Activated CD4-positive, alpha-beta T cell treated with anti-CD3 and anti-CD28 coated beads for 1 hour (primary cell): ENCODE measurements around the gene SMARCD3.
A peak's percentile ranks its signal among the peaks of the same experiment; 100 is the strongest.

Experiments
- DNase-seq: peaks from one replicate; pipeline ENCODE4 v3.0.0-alpha.2; 2020

The SMARCD3 gene

DNA sequence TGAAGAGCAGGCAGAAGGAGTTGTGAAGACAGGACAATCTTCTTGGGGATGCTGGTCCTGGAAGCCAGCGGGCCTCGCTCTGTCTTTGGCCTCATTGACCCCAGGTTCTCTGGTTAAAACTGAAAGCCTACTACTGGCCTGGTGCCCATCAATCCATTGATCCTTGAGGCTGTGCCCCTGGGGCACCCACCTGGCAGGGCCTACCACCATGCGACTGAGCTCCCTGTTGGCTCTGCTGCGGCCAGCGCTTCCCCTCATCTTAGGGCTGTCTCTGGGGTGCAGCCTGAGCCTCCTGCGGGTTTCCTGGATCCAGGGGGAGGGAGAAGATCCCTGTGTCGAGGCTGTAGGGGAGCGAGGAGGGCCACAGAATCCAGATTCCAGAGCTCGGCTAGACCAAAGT, 14.7 kb downstream of the SMARCD3 start:
- DNase-seq: no peak

DNA sequence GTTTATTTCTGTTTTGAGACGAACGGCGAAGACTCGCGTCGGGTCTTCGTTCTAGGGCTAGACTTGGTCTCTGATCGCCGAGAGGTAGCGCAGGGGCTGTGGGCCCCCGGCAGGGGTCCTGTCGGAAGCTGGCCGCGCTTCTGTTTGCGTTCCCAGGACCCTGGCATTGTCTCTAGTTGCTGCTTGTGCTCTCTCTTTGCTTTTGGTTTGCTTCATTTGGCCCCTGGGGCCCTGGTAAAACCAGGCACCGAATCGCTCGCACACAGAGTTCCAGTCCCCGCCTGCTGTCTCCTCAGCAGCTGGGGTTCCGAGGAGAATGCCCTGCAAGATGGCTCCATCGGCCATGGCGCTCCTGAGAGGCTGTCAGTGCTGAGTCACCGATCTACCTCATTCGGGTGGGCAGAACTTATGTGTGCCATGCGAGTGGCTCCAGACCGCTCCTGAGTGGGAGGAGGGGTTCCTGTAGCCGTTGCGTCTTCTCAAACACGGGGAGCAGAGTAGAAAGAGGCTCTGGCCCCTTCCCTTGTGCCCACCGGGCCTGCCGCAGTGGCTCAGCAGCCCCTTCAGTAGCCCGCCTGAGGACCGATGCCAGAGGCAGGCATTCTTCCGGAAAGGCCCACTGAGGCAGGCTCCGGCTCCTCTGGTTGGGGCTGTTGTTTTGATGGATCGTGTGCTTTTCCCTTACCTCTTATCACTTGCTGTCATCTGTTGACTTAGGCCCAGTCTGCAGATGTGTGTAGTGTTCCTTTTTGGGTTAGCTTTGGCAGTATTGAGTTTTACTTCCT, 15.4 kb downstream of the SMARCD3 start:
- peak; percentile 57 for DNase-seq

DNA sequence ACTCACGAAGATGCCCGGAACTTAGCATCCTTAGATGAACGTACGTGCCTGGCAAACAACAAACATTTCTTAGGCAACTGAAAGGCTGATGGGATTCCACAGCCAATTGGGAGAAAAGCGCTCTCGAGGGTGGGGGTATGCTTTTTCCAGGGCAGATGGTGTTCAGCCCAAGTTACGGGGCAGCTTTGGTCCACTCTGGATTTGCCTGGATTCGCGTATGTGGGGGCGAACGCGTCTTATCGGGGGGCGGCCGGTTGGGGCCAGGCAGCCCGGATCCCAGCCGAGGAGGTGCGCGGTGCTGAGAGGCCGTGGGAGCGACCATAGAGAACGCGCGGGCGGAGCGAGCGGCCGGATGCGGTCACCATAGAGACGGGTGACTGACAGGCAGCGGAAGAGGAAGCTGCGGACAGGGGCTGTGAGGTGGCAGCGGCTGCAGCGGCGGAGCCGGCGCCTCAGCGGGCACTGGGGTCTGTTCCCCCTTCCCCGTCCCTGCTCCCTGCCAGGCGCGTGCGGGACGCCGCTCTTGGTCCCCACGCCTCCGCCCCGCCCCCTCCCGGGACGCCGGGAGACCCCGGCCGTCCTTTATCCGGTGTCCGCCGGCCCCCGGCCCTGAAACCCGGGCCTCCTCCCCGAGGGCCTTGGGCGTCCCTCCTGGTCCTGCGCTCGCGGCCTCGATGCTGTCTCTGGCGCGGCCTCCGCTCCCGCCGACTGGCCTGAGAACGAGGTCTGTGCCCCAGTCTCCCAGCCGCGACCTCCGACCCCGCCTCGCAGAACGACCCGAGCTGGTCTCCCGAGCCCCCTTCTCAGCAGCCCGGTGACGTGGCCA, 16.2 kb downstream of the SMARCD3 start, which contains the start of gene CHPF2:
Gene CHPF2 (plus strand): TSS at position 393 of the 826 bp plus-strand sequence. CDS start 1,529 bp downstream, outside the sequence.
- peak; percentile 82 for DNase-seq

DNA sequence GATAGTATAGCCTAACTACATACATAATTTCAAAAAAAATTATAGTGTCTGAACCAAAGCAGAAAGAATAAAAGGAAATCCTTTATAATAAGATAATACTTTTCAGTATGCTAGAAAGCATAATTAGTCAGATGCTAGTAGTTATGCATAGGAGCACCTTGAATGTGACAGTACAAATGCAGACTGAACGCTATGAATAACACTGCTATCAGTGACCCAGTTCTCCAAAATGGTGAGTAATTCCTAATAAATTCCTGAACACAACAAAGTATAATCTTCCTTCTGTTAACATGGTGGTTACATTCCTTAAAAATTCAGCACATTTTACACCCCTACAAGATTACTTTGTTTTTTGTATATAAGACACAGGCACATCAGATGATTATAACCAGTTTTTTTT, 17.4 kb downstream of the SMARCD3 start:
- DNase-seq: no peak

DNA sequence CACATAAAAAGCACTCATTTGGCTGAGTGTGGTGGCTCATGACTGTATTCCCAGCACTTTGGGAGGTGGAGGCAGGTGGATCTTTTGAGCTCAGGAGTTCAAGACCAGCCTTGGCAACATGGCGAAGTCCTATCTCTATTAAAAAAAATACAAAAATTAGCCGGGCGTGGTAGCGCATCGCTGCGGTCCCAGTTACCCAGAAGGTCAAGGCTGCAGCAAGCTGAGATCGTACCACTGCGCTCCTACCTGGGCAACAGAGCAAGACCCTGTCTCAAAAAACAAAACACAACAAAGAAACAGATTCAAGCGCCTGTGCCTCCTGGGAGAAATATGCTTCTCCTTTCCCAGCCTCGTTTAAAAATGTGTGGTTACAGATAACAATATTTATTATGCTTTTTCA, 19.2 kb downstream of the SMARCD3 start:
- DNase-seq: no peak

DNA sequence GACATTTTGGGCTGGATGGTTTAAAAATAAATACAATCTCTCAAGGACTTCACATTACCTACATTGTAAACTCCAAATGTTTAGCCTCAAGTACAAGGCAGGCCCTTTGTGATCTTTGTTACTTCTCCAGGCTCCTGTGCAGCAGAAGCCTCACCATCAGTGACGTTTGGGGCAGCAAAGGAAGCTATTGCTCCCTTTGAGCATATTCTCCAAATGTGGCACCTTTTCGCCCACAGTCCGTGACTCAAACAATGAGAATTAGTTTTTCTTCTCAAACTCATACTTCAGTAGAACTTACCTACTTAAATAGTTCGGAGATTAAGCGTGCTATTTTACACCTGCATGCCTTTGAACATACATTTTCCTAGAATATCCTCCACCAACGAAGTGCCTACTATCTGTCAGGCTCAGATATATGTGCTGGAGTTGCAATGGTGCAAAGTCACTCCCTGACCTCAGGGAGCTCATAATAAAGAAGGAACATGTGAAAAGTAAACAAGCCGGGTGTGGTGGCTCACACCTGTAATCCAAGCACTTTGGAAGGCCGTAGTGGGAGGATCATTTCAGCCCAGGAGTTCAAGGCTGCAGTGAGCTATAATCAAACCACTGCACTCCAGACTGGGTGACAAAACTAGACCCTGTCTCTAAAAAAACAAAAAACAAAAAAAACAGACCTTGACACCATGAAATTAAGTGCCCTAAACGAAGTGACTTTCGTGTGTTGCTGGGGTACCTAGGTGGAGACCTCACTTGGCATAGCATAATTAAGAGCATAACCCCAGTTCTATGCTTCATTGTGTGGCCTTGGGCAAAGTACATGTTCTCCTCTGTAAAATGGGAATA, 20.2 kb downstream of the SMARCD3 start:
- DNase-seq: no peak

DNA sequence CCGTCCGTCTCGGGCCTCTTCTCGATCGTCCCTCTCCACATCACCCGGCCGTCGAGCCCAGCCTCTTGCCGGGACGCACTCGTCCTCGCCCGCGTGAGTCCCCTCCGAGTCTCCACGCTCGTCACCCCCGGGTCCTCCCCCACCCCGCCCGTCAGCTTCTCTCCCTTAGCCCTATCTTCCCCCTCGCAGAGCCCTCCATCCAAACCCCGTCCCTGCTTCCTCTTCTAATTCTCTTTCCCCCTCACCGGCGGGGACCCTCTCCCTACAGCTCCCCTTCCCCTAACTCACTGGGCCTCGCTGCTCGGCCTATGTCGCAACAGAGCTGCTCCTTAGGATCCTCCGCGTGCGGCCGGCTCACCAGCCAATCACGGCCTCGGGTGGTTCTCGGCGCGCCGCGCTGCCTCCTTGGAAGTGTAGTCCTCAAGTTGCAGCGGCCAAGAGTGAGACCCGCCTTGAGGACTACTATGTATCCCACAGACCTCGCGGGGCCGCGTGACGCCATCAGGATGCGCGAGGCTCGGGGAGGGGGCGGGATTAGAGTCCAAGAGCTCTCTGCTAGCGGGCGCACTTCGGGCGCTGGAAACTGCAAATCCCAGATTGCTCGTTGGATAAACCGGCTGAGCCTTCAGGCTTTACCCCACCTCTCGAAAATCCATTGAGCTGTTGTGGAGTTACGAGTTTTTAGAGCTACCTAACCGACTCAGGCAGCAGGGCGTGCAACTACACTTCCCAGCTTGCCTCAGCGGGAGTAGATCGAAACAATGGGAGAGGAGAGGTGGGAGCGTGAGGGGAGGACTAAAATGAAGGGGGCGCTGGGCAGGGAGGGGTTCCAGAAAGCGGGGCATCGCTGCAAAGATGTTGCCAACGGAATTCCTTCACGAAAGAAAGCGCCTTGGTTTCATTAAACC, 21.4 kb downstream of the SMARCD3 start, which contains the start of gene ABCF2:
Gene ABCF2 (minus strand): TSS at position 331 of the 908 bp plus-strand sequence. CDS start 747 bp downstream, outside the sequence.
- peak; percentile 97 for DNase-seq

DNA sequence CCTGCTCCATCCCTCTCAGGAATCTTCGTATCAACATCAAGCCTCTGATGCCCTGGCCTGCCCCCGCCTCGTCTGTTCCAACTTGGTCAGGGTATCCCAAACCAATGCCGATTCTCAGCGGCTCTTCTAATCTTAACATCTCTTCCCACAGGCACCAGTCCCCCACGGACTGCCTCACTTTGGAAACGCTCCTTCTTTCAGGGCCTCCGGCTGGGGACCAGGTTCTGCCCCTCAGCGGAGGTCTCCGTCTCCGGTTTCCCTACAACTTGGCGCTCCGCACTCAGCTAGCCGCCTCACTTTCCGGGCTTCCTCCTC, 22.0 kb downstream of the SMARCD3 start:
- DNase-seq: no peak

DNA sequence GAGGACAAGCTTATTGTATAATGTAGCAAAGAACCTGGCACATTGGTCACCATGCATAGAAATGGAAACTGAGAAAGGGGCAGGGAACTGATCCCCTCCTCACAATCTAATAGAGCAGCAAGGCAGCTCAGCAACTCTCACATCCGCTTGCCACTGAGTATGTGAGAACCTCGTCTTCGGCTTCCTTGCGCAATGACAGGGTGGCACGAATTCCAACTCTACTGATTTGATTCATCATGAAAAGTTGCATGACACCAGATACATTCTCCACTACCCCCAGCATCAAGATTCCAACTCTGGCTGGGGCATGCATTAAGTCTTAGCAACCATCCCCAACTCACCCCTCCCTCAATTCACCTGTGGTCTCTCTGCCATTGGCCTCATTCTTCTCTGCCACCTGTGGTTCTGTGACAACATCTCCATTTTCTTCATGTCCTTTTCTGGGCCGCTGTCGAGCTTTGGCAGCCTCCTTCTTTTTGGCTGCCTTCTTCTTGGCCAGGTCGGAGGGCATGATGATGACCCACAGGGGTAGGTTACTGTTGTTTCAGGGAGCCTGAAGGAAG, 22.5 kb downstream of the SMARCD3 start:
- no peak for DNase-seq

DNA sequence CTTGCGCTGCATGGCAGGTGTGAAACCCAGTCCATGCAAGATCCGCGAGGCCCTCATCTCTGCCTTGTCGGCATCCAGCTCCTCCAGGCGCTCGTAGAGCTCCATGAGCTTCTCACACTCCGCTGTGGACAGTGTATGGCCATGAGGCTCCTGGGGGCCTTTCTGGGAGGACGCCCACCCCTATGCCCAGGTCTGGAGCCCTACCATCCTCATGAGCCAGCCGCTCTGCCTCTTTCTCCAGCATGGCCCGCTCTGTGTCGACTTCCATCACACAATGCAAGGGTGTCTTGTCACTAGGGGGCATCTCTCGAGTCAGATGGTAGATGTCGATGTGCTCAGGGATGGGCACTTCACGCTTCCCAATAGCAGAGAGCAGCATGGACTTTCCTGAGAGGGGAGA, 24.8 kb downstream of the SMARCD3 start:
- DNase-seq: no peak

DNA sequence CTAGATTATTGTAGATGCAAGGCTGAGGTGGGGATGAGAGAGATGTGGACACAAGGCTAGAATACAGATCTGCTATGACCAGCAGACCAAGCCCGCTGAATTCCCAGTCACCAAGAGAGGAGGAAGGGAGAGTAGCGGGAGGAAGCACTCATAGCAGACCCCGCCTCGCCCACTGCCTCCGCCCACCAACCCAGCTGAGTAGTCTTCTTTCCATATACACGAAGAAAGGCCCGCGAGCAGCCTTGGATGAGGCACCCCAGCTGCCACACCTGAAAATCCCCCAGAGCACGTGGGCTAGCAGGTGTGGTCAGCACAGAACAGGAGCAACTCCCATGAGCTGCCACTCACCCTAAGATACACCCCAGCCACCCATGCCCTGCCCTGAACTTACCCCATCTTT, 30.3 kb downstream of the SMARCD3 start:
- no peak for DNase-seq

DNA sequence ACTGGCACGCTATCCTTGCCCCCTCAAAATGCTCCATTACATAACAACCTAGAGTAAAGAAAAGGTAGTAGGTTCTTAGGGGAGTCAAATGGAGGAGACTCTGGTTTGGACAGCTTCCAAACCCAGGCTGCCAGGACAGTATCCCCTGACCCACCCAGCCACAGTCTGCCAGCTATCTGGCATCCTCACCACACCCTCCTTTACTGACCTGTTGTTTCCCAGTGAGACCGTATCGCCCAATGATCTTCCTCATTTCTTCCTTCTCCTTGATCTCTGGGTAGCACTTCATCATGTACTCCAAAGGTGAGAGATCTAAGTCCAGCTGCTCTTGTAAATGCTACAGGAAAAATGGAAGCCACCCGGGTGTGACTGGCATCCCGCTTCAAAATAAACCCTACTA, 33.1 kb downstream of the SMARCD3 start:
- DNase-seq: no peak

DNA sequence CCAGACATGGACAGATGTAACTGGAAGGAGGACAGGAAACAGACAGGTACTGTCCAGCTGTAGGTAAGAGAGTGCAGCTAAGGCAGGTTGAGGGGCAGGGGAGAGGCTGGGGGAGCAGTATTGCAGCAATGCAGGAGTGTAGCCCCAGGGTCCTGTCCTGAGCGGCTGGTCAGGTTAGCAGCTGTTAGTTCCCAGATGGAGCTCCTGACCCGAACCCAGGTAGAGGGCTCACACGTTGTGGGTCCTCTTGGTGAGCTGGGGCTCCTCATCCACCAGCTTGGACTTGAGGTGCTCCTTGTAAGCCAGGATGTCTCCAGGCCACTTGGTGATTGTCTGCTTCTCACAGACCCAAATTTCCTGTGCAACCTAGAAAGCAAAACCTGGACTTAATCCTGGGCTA, 34.7 kb downstream of the SMARCD3 start:
- DNase-seq: no peak

DNA sequence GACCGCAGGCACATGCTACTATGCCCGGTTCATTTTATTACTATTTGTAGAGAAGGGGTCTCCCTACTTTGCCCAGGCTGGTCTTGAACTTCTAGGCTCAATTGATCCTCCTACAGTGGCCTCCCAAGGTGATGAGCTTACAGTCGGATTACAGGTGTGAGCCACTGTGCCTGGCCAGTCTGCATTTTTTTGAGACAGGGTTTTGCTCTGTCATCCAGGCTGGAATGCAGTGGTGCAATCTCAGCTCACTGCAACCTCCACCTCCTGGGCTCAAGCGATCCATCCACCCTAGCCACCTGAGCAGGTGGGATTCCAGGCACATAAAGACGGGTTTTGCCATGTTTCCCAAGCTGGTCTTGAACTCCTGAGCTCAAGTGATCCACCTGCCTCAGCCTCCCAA, 35.9 kb downstream of the SMARCD3 start:
- no peak for DNase-seq

DNA sequence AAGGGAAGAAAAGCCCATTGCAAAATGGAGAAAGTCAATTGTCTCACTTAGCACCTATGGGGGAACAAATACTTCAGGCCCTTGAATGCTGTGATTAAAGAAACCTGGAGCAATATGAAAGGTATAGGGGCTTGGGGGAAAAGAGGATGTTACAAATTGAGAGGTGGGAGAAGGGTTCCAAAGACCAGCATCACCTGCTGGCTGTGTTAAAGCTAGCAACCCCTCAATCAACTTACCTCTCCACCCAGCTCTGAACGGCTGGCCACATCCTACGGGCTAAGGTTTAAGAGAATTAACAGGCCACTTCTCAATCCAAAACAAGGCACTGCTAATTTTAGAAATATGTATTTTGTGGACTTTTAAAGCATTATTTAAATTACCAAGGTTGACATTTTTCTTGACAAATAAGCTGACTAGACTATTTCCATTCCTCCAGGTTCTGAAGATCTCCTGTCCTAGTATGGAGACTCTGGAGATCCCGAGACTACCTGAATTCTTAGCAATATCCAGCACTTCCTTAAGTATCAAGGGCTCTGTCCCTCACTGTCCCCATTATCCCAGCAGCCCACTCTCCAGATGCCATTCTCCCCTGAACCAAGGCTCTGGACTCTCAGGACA, 37.2 kb downstream of the SMARCD3 start:
- DNase-seq: no peak

DNA sequence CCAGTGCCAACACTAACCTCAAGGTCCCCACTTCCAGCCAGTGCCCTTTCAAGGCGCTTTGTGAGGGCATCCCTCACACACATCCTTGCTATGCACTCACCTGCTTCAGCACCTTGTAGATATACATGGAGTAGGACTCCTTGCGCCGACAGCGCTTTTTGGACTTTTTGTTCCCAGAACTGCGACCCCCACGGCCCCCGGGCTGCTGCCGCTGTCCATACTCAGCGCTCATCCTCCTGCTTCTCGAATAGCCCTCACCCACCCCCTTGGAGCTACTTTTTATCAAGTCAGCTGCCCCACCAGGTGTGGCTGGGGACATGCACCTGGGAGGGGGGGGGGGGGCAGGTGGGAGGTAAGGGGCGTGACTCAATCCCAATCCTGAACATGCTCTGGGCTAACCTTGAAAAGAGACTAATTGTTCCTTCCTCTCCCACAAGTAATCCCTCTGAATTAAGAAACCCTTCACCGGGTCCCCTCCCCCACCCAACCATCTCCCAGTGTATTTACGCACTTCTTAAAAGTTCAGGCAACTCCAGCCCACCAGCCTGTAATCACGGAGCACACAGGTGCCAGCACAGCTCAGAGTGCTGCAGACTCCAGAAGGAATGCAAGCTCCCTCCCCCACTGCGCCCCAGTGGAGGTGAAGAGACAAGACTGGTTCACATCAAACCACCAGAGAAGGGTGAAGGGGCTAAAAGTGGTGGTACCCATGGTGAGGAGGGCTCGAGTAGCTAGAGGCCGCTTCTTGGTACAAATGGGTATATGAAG, 38.2 kb downstream of the SMARCD3 start, which contains the start of gene H2BK1:
Gene H2BK1 (minus strand): TSS at position 402 of the 768 bp plus-strand sequence. CDS start 170 bp downstream, at position 232.
- DNase-seq: no peak

DNA sequence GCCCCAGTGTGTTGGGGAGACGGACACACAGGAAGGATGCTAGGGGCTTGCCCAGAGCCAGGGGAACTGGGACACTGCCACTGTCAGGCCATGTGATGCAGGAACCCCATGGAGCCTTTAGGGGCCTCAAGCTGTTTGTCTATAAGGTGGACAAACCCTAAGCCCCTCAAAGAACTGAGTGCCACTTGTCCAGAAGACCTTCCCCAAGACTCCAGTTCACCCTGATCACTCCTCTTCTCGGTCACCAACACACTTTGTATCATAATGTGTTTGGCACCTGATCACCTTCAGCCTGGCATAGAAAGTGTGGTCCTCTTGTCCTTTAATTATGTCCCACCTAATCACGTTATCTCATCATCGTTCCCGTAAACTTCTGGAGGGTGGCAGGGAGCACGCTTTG, 38.9 kb downstream of the SMARCD3 start:
- no peak for DNase-seq

DNA sequence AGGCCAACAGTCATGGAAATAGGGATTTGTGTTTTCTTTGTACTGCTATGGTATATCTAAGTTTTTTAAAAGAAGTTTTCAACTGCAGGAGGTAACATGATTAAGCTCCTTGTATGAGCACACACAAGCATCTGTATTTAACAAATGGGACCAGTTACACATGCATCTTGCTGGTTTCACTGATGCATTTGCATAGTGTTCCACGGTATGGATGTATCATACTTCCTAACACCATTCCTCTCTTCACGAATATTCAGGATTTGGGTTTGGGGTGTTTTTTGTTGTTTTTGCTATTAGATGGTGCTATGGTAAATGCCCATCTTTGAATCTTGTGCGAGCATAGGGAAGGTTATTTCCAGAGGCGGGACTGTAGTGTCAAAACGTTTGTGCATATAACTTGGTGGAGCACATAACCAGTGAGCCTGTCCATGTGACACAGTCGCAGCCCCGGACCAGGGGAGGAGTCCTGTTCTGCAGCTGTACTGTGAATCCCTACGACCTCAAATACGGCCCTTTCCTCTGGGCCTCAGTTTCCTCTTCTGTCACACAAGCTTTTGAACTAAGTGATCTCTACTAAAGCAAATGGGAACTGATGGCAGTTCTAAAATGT, 40.1 kb downstream of the SMARCD3 start:
- no peak for DNase-seq

DNA sequence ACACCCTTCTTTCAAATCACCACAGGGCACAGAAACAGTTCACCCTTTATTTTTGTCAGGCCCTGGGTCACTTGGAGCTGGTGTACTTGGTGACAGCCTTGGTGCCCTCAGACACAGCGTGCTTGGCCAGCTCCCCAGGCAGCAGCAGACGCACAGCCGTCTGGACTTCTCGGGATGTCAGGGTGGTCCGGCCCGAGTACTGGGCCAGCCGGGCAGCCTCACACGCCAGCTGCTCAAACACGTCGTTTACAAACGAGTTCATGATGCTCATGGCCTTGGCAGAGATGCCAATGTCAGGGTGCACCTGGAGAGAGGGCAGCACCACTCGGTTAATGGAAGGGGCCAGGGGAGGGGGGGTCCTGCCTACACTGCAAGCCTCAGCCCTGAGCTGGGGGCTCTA, 40.7 kb downstream of the SMARCD3 start:
- no peak for DNase-seq

DNA sequence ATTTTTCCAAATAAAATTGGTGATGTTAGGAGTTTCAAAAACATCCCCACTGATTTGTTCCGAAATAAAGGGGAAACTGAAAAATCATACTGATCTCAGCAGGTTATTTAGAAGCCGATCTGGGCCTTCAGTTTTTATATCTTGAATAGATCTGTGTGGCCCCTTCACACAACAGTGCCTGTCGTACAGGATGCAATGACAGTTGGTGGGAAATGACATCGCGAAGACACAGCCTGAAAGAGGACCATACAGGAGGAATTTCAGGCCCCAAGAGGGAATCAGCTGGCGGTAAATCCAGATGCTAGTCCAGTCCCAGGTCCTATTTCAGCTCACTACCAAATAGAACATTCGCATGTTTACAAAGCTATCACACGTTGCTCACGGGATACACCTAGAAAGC, 41.2 kb downstream of the SMARCD3 start:
- DNase-seq: no peak
